ENCODE data around the gene CEP128.
"Not testable (repeated sequence)": the region's sequence is repeated elsewhere in the genome, so short reads cannot be mapped to it uniquely, and the experiment has no call there.

CEP128 gene

DNA sequence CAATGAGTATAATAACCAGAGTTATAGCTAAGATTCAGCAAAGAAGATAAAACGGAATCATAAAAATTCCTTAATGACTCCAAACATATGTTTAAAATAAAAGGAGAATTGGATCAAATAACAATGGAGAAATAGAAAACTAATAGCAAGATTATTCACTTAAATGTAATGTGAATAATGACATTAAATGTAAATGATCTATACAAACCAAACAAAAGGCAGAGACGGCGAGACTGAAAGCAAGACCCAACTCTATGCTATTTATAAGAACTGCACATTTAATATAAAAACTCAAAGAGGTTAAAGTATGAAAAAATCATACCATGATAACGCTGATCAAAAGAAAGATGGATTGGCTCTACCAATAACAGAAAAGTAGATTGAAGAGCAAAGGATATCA lies 10.0 kb upstream of the CEP128 start:
- DNase-seq: no peak

DNA sequence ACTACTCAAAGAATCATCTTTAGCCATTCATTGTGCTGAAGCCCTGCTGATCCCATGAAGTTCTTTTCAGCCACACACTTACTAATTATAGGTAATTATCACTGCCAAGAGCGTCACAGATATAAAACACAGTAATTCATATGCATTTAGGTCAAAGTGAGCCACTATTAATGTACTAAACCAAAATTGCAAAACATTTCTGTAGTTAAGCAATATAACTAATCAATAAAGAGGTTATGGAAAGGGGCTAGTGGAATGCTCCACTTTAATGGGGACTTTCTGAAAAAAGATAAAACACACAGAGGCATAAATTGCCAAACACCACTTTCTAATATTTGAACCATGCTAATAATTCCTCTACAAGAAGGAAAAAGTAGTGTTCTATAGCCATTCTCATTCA lies 6.8 kb upstream of the CEP128 start:
- no peak for DNase-seq

DNA sequence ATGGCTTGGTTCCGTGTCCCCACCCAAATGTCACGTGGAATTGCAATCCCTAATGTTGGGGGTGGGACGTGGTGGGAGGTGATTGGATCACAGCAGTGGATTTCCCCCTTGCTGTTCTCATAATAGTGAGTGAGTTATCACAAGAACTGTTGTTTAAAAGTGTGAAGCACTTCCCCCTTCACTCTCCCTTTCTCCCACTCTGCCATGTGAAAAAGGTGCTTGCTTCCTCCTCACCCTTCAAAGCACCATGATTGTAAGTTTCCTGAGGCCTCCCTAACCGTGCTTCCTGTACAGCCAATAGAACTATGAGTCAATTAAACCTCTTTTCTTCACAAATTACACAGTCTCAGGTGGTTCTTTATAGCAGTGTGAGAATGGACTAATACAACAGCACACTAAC lies 5.3 kb upstream of the CEP128 start:
- no peak for DNase-seq

DNA sequence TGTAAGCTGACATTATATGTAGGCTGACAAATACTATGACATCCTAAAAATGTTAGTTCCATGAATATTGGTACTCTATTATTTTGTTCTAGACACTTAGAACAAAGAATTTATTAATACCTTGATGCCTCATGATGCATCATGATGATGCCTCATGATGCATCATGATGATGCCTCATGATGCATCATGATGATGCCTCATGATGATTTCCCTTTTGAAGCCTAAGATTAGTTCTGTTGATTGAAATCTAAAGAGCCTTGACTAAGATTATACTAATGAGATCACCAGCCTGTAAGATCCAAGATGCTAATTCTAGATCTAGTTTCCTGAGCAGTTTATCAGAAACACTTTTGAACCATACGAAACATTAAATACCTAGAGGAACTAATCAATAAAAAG lies 4.6 kb upstream of the CEP128 start:
- no peak for DNase-seq

DNA sequence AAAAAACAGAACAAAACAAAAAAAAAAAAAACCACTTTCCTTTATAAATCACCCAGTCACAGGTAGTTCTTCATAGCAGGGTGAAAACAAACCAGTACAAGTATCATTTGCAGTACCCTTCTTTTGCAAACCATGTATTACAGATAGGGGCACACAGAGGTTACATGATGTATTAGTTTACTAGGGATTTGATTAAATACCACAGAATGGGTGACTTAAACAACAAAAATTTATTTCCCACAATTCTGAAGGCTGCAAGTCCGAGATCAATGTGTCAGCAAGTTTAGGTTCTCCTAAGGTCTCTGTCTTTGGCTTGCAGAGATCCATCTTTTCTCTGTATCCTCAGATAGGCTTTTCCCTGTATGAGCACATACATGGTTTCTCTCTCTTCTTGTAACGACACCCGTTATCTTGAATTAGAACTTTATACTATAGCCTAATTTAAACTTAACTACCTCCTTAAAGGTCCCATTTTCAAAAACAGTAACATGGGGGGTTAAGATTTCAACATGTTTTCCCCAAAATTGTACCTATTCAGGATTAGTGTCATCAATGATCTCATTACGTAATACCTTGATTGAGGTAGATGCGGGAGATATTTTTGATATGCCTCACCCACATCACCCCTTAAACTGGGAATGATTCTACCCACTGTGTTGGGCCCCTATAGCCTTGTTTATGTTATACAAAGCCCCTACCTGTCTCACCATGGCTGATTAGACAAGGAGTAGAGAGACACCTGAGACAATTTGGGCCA lies 3.5 kb upstream of the CEP128 start:
- no peak for DNase-seq

DNA sequence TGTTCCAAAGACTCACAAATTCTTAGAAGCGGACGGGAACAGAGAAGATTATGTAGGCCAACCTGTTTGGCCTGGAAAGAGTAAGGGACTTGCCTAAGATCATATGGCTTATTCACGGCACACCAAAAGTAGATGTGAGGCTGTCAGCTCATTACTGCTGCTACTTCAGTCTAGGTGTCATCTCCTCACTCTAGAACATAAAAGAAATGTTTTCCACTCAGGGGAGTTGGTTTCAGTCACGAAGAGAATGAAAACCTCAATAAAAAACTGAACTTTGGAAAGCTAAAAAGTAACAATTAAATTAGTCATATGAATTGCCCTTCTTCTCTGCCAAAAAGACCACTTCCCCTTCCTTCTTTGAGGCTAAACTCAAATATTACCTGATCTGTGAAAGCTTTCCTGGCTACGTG lies 658 bp upstream of the CEP128 start:
- no peak for DNase-seq

DNA sequence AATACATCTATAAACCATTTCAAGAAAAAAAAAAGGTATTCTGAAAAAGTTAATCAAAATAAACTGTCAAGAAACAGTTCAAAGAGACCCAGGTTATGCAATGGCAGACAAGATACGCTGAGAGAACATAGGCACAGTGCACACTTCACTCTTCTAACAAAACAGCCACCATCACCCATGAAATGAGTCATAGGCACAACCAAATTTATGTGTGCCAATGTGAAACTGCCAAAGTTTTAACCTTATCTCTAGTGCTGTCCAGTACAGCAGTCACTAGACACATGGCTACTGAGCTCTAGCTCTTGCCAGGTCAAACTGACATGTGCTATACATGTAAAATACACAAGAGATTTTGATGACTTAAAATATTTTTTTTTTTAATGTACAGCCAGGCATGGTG lies 1.4 kb downstream of the CEP128 start:
- DNase-seq: no peak

DNA sequence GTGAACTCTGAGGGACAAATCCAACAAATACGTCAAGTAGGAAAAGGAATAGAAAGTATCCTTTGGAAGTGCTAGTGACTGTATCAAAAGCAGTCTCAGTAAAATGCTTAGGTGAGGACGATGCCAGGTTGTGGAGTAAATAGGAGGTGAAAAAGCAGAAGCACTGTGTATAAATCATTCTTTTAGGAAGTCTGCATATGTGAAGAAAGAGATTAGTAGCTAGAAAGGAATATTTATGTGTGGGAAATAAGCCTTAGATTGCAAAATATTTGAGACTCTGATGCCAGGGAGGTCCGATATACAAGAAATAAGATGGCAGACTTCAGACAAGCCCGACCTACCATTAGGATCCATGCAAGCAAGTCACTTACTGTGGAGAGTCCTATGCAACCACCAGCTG lies 7.9 kb downstream of the CEP128 start:
- DNase-seq: no peak

DNA sequence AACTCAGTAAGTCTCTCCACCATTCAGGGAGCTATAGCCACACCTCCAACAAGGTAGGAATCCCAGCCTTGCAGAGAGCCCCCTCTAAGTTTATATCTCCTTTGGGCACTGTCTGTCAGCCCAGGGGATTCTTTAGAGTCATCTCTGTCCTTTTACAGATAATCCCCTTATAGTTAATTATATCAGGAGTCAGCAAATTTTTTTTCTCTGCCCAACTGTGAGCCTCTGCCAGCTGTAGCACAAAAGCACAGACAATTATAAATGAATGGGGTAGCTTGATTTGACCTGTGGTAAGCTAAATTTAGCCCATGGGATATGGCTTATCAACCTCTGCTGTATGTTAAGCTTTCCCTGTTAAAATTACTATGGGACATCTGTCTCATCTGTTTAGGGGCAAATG lies 8.3 kb downstream of the CEP128 start:
- no peak for DNase-seq

DNA sequence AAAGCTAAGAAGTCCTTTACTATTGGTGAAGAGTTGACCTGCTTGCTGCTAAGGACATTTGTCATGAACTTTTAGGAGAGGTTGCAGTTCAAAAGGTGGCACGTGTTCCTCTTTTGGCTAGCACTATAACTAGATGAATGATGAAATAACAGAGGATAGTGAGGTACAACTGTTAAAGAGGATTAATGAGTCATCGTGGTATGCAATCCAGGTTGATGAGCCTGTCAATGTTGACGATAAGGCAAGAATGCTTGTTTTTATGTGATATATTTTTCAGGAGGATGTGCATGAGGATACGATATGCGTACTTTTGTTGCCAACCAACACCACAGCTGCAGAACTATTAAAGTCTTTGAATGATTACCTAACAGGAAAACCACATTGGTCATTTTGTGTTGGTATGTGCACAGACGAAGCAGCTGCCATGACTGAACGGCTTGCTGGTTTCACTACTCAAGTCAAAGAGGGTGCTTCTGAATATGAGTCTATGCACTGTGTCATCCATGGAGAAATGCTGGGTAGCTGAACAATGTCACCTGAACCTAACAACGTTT lies 10.6 kb downstream of the CEP128 start:
- DNase-seq: peak; percentile 36

DNA sequence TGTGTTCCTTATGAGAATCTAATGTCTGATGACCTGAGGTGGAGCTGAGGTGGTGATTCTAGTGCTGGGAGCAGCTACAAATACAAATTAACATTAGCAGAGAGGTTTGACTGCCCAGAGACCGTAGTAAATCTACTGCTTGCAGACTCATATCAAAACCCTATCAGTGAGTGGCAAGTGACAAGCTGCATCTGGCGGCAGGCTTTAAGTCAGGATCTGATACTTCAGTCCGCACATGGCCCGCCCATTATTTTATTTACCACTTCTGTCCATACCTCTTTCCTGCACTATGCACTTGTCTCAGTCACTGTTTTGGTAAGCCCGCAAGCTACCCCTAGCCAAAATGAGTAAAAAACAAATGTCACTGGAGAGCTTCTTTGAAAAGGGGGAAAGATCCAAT lies 11.4 kb downstream of the CEP128 start:
- DNase-seq: no peak

DNA sequence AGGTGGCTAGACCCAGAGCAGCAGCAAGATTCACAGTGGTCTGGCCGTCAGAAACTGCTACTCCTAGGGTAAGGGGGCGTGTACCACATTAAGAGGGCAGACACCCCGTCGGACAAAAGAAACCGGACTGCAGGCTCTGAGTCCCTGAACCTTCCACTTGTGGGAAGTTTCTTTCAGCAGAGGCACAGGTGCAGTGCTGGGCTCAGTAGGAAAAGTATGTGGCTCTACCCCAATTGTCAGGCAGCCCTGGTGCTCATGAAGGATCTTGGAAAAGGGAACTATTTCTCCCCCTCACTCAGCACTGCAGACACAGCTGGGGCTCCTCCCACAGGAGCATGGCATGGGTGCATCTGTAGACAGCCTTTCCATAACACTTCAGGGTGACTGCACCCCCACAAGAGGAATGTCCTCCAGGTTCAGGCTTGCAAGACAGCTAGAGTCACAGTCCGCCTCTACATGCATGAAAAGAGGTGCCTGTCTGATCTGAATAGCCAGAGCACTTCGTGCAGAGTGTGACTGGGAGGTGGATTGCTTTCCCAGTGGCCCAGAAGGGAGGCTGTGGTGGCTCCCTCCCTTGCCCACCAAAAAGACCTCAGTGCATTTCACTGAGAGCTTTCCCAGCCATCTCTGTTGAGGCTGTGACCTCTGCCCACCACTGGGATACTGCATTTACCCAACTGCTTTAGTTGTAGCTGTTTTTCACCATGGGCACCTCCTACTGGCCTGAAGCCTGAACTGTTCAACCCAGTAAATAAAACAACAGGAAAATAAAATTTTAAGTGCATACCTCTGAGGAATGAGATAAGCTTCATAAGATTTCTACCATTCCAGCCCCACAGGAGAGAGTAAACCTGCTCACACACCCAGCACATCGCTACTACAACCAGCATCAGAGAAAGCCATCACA lies 14.2 kb downstream of the CEP128 start:
- no peak for DNase-seq

DNA sequence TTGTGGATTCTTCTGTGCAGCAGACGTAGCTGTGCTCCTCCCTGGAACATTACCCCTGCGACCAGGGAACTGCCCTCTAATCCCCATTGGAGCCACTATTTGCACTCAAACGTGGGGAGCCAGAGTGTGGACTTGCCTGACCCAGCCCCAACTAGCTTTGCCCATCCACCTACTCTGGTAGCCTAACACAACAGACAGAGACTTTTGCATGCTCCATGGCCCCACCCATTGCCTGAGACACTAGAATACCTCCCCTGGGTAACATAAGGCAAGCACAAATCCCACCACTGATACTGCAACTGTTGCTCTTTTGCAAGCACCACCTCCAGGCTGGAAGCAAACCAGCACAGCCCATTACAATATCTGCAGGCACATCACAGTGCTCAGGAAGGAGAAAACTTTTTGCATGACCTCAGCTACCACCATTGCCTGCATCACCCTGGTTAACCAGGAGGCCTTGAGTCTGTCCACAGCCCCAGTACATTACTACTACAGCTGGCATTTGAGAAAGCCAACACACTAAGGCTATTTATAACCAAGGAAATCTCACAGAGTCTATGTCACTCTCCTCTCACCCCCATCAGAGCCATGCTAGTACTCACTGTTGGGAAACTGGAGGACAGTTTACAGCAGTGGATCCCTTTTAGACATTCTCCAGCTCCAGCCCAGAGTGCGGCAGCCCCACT lies 15.0 kb downstream of the CEP128 start:
- no peak for DNase-seq

DNA sequence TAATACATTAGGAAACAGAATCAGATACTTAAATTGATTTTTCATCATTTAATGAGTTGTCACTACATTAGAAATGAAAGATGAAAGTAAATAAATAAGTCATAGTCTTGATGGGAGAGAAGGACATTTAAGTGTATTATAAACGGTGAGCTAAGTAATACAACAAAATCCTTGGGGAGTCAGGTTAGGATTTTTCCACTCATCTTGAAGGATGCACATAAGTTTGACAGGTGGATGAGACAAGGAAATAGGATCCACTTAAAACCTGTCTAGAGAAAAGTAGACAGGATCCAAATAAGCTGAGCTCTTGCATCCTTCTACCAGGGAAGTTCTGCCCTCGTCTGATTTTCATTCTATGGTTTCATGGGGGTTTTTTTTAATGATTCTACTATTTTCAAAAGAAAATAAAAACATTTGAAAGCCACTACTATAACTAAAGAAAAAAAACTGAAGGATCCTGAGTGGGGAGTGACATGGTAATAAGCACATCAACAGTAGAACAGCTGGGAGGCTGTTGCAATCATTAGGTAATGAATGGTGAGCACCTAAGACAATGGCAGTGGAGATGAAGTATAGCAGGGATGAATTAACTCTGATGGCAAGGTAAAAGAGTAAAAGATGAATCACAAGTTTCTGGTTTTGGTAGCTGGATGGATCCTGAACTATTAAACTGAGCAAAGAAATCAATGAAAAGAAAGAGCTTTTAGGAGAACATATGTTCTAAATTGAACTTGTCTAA lies 17.0 kb downstream of the CEP128 start:
- DNase-seq: no peak

DNA sequence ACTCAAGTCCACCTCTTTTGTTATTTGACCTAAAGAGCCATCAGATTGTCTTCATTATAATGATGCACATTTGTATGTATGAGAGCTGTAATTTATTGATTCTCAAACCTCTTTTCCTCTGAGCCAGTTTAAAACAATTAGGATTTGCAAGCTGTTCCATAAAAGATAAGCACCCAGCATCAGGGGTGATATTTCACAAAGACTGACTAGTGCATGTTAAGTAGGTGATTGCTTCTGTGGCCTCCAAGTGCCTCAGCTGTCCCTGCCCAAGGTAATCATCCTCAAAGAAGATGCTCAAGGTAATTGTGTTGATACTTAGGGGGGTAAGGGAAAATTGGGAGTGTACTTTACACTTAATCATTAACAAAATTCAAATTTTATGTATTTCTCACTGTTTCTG lies 18.2 kb downstream of the CEP128 start:
- DNase-seq: no peak

DNA sequence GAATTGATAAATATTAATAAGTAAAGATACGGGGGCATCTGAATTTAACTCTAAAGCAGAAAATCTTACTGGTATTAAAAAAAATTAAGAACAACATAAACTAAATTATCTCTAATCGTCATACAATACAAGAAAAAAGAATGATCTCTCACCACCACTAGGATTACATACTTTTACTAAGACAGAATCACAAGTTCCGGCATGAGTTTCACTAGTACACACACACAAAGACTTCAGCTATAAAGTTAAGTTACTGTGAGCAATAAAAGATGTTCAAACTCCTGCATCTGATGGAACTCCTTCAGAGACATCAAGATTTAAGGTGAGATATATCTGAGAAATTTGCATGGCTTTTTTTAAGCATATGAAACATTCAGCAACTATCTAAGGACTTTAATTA lies 21.9 kb downstream of the CEP128 start:
- DNase-seq: no peak

DNA sequence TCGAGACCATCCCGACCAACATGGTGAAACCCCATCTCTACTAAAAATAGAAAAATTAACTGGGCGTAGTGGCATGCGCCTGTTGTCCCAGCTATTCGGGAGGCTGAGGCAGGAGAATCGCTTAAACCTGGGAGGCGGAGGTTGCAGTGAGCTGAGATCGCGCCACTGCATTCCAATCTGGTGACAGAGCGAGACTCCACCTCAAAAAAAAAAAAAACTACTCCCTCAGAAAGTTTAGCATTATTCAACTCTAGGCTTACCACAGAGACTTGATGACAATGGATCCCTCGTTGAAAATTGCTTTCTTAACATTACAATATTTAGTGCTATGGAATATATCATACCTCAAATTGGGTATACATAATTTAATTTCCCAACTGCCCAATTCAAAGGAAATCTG lies 29.5 kb downstream of the CEP128 start:
- DNase-seq: not testable (repeated sequence)

DNA sequence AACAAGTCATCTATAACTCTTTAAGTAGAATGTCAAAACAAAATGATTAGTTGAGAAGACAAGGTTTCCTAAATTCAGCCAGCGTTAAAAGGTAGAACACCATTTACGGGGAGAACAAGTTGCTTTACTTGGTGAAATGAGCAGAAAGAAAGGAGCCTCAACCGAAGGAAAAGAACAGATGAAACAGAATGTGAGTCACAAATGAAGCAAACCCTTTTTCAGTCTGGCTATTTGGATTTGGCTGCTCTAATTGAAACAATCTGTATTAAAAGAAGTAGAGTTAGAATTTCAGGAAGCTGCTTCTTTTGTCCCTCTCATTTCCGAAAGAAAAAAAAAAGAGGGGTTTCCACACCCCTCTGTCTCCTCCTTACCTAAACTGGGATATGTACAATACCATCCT lies 34.6 kb downstream of the CEP128 start:
- DNase-seq: no peak

DNA sequence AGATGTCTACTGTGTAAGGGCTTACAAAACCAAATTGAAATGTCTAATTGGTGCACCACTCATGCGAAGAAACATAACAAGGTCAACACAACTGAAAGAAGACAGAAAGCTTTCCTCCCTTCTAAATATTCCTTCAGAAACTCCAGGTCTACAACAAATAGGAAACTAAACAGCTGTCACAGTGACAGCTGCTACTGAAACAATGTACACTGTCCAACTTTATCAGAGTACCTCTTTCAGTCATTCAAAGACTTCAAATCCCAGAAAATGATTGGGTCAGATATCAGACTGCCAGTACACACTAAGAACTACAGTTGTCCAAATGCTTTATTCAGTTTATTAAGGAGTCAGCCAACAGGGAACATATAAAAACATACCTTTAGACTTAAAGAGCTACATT lies 35.2 kb downstream of the CEP128 start:
- no peak for DNase-seq

DNA sequence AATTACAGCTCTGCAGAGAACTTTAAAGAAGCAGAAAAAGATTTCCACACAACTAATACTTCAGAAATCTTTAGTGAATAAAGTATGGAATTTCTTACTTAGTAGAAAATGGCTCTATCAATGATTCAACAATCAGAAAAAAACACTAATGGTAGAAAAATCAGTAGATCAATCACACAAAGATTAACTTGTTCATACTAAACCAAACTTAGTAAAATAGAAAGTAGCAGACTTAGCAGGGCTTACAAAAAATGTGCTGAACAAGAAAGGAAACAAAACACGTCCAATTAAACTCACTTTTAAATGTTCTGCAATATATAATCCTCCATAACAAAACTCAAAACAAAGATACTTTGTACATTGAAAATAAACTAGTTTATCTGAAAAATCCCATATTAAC lies 38.9 kb downstream of the CEP128 start:
- DNase-seq: no peak

DNA sequence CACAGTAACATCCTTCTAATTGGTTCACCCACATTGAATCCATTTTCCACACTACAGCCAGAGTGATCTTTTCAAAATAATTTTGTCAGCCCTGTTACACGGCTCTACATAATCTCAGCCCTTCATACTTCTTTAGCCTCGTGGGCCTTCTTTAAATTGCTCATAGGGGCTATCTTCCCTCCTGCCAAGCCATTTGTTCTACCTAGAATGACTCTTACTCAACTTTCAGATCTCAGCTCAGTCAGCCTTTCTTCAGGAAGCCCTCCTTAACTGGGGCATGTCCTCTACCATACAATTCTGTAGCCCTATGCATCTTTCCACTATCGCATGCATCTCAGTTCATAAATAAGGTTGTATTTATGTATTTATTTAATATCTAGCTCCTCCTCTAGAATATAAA lies 39.7 kb downstream of the CEP128 start:
- DNase-seq: no peak

DNA sequence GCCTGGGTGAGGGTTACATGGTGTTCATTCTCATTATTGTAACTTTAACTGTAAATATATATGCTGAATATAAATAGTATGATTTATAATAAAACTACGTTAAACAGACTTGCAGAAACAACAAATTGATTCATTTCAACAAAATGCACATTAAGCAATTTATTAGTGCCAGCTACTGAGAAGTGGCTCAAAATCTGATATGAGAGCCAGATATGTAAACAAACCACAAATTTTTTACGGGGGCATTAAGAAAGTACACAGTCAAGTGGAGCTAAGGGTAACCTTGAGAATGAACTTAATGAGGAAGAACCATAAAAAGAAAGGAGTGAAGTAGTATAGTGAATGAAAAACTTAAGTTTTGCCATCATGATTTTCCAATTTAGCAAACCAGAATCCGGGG lies 40.3 kb downstream of the CEP128 start:
- no peak for DNase-seq

DNA sequence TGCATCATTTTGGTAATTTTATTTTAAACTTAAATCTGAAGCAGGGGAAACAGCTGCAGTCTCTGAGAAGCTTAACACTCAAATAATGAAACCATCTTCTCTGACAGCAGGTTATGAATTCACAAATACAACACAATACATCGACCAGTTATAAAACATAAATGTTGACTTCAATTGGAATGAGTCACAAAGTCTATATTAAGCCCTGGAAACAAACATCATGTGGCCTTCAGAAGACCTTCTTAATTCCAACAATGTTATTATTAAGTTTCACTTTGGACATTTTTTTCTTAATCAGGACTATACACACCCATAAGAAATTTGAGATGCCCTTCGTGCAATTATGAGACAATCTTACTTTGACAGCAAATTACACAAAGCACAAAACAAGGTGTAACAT lies 68.9 kb downstream of the CEP128 start:
- no peak for DNase-seq
